ENCODE measurements around the gene REL.
"Not testable (repeated sequence)": the region's sequence is repeated elsewhere in the genome, so short reads cannot be mapped to it uniquely, and the experiment has no call there.

Gene REL

GRCh38 chr2:60868589-60869273, 12.6 kb upstream of the REL start:
- DNase-seq = no peak

GRCh38 chr2:60872510-60872928, 8.9 kb upstream of the REL start:
- DNase-seq = no peak

- no peak for DNase-seq
Observed at GRCh38 chr2:60873381-60873780, 8.0 kb upstream of the REL start.

- no peak for DNase-seq
Observed at GRCh38 chr2:60875520-60875919, 5.9 kb upstream of the REL start.

GRCh38 chr2:60880643-60881046, 729 bp upstream of the REL start:
- no peak for DNase-seq

GRCh38 chr2:60882971-60883753, 1.8 kb downstream of the REL start:
- no peak for DNase-seq

- no peak for DNase-seq
Observed at GRCh38 chr2:60883896-60884295, 2.5 kb downstream of the REL start.

- no peak for DNase-seq
Observed at GRCh38 chr2:60884800-60885199, 3.4 kb downstream of the REL start.

GRCh38 chr2:60885683-60886082, 4.3 kb downstream of the REL start:
- no peak for DNase-seq

GRCh38 chr2:60886991-60887390, 5.6 kb downstream of the REL start:
- DNase-seq = no peak

GRCh38 chr2:60888853-60889252, 7.5 kb downstream of the REL start:
- DNase-seq = no peak

GRCh38 chr2:60889581-60890392, 8.4 kb downstream of the REL start:
- DNase-seq = not testable (repeated sequence)

- DNase-seq = no peak
Observed at GRCh38 chr2:60890393-60890707, 9.0 kb downstream of the REL start.

GRCh38 chr2:60891180-60891579, 9.8 kb downstream of the REL start:
- DNase-seq = no peak

- DNase-seq = no peak
Observed at GRCh38 chr2:60898567-60898966, 17.2 kb downstream of the REL start.

- DNase-seq = no peak
Observed at GRCh38 chr2:60899230-60899891, 18.0 kb downstream of the REL start.

- no peak for DNase-seq
Observed at GRCh38 chr2:60899892-60900249, 18.5 kb downstream of the REL start.

GRCh38 chr2:60901296-60901695, 19.9 kb downstream of the REL start:
- DNase-seq = not testable (repeated sequence)

- not testable (repeated sequence) for DNase-seq
Observed at GRCh38 chr2:60905867-60906266, 24.5 kb downstream of the REL start.

GRCh38 chr2:60906395-60906794, 25.0 kb downstream of the REL start:
- DNase-seq = no peak

GRCh38 chr2:60907329-60907728, 26.0 kb downstream of the REL start:
- no peak for DNase-seq

GRCh38 chr2:60925994-60926740, 44.8 kb downstream of the REL start:
- DNase-seq = no peak
